Ovary (tissue), 3 donors: ENCODE measurements around the gene WFDC9.

Experiments
- CTCF ChIP-seq, 3 donors: fragments of 450-650 bp in 2 of 3; fragments of 200-600 bp in 1 of 3; IDR thresholded peaks; one replicate each; pipeline versions ENCODE4 v1.5.1 to v1.8.0; 2016 to 2022; ENCODE audit warnings: antibody characterized with exemption in 3 of 3, mild to moderate bottlenecking in 1 of 3
- EP300 ChIP-seq: sonication (generic); formaldehyde crosslinking; IDR thresholded peaks from one replicate; pipeline ENCODE4 v1.6.1; 2017; ENCODE audit warnings: antibody characterized with exemption
- POLR2A ChIP-seq: fragments of 450-650 bp; IDR thresholded peaks from one replicate; pipeline ENCODE4 v1.6.1; 2017; ENCODE audit warnings: antibody characterized with exemption, mild to moderate bottlenecking, moderate library complexity
- donor health status: DM: no; HTN: no; CAD: no.

GRCh38 chr20:45583502-45583901 lies 47.6 kb downstream of the WFDC9 start:
- TF ChIP-seq POLR2A (no peak), CTCF (IDR thresholded peaks at IDR 0.05) (no peak), EP300 (no peak)
